ENCODE results near the gene TMEM242. TPM values are rescaled to one million over a fixed set of nuclear protein-coding genes. Genes with fewer than 3 reads are reported as not detected.

The TMEM242 gene
- total and polyA plus RNA-seq, 2 of the 8 experiments (the other 6 are each of a cell fraction or from before 2014, with no cell fraction given), result 2.4 to 9.0 TPM

GRCh38 chr6:157255079-157255478, 68.2 kb downstream of the TMEM242 start:
- Histone ChIP-seq H2BK15ac (ENCODE audit: low read length) (no peak overlapping the region), H4K8ac (ENCODE audit: extremely low read depth, insufficient read depth, low read length) (no peak overlapping the region), H3K9ac (replicated peaks in 1 of 4; ENCODE audit: extremely low read depth in 1 of 4, low read depth in 3 of 4, low read length in 3 of 4) (no peak overlapping the region), H3K27ac (ENCODE audit: low read depth, low read length) (no peak overlapping the region), H3K36me3 (ENCODE audit: control insufficient read depth in 2 of 4, insufficient read depth in 4 of 4, low read length in 3 of 4) (no peaks in the 10 kb centered on the region), H2AFZ (ENCODE audit: low read length) (no peak overlapping the region), H3K79me1 (ENCODE audit: low read depth, low read length) (no peaks in the 10 kb centered on the region), H4K20me1 (replicated peaks in 1 of 2; ENCODE audit: control insufficient read depth in 1 of 2, insufficient read depth in 2 of 2, low read length in 2 of 2) (no peaks in the 10 kb centered on the region), H3K14ac (ENCODE audit: insufficient read length) (no peak overlapping the region), H2BK12ac (ENCODE audit: low read depth, low read length) (no peak overlapping the region), H4K91ac (replicated peaks; ENCODE audit: insufficient read length, low read length) (no peak overlapping the region), H4K5ac (ENCODE audit: insufficient read length, low read depth, low read length) (no peak overlapping the region), H3K4me1 (replicated peaks in 1 of 4; ENCODE audit: control insufficient read depth in 3 of 4, insufficient read depth in 4 of 4, low read length in 3 of 4) (no peaks in the 10 kb centered on the region), H2BK20ac (ENCODE audit: low read length) (no peak overlapping the region), H3K27me3 (replicated peaks in 1 of 4; ENCODE audit: control insufficient read depth in 3 of 4, extremely low read depth in 1 of 4, insufficient read depth in 3 of 4, low read length in 3 of 4) (no peaks in the 10 kb centered on the region; a peak in 1 of 7 replicates), H3K4me3 (ENCODE audit: extremely low read depth in 1 of 4, insufficient read depth in 2 of 4, low read depth in 3 of 4, low read length in 4 of 4) (no peak overlapping the region), H3K9me3 (ENCODE audit: insufficient read depth in 2 of 2, low read depth in 1 of 2, low read length in 1 of 2) (no peaks in the 10 kb centered on the region), H3K23me2 (ENCODE audit: low read depth, low read length) (no peaks in the 10 kb centered on the region), H3K4ac (replicated peaks; ENCODE audit: insufficient read length, low read depth, low read length) (no peak overlapping the region), H2AK5ac (ENCODE audit: low read depth, low read length) (no peak overlapping the region), H3K79me2 (ENCODE audit: control insufficient read depth in 1 of 2, insufficient read depth in 2 of 2, low read length in 2 of 2) (no peaks in the 10 kb centered on the region), H2BK5ac (ENCODE audit: low read depth, low read length) (no peak overlapping the region), H3K56ac (replicated peaks; ENCODE audit: insufficient read length, low read depth, low read length) (no peak overlapping the region), H3K4me2 (ENCODE audit: insufficient read depth in 1 of 2, low read depth in 2 of 2, low read length in 2 of 2) (no peak overlapping the region), H2BK120ac (replicated peaks; ENCODE audit: low read depth, low read length) (no peak overlapping the region), H3K18ac (ENCODE audit: extremely low read depth, low read length) (no peak overlapping the region), H3K23ac (ENCODE audit: insufficient read length) (no peak overlapping the region)
- FAIRE-seq, result no peak
- TF ChIP-seq SRF (IDR thresholded peaks at IDR 0.05; ENCODE audit: low read depth, low read length), result no peak
- TF ChIP-seq CTCF (IDR thresholded peaks at IDR 0.05; ENCODE audit: control extremely low read depth in 1 of 3, insufficient read depth in 1 of 3, low read depth in 1 of 3, low read length in 3 of 3), result no peak
- no peak for TF ChIP-seq TAF1 (IDR thresholded peaks at IDR 0.05; ENCODE audit: low read depth, low read length)
- no peak for TF ChIP-seq KDM4A (IDR thresholded peaks at IDR 0.05; ENCODE audit: low read depth, low read length, severe bottlenecking)
- no peak for TF ChIP-seq SIX5 (IDR thresholded peaks at IDR 0.05; ENCODE audit: low read depth, low read length)
- TF ChIP-seq CHD1 (IDR thresholded peaks at IDR 0.05; ENCODE audit: low read depth, low read length), result no peak
- no peak for TF ChIP-seq SP4 (IDR thresholded peaks at IDR 0.05; ENCODE audit: low read length)
- no peak for TF ChIP-seq SIRT6 (IDR thresholded peaks at IDR 0.05; ENCODE audit: low read length)
- no peak for DNase-seq (ENCODE audit: low read depth in 1 of 2, low spot score in 2 of 2)
- ChIA-PET POLR2A (ENCODE audit: partially characterized antibody) (no interaction called here), CTCF (ENCODE audit: partially characterized antibody) (interaction anchor here (1.1 to 1.3 kb wide), 3 partner anchors 10 to 34 kb away, joined by 3 to 8 read pairs (median 3); no protein-coding TSS in a partner anchor)
- 88% methylated on average over 3 of the region's 3 CpGs; no CpG with 5 or more reads in 1 of the 2 experiments for WGBS, 2 experiments (ENCODE audit: extremely low coverage in 1 of 2, insufficient coverage in 1 of 2, insufficient read length in 1 of 2, insufficient replicate concordance in 2 of 2, low coverage in 1 of 2, low lambda C conversion rate in 2 of 2, missing lambda C conversion rate in 1 of 2)

Data from H1 (cell line).